GM19452 (cell line): ENCODE measurements around the gene NTM.

ENCODE experiments used
- ATAC-seq: cut with Tn5 transposase; IDR thresholded peaks from one replicate; pipeline ENCODE4 v1.9.1; 2021; ENCODE audit not compliant: unreplicated experiment

NTM gene

GRCh38 chr11:132228746-132229325, 858.4 kb downstream of the NTM start:
- no peak for ATAC-seq

DNA sequence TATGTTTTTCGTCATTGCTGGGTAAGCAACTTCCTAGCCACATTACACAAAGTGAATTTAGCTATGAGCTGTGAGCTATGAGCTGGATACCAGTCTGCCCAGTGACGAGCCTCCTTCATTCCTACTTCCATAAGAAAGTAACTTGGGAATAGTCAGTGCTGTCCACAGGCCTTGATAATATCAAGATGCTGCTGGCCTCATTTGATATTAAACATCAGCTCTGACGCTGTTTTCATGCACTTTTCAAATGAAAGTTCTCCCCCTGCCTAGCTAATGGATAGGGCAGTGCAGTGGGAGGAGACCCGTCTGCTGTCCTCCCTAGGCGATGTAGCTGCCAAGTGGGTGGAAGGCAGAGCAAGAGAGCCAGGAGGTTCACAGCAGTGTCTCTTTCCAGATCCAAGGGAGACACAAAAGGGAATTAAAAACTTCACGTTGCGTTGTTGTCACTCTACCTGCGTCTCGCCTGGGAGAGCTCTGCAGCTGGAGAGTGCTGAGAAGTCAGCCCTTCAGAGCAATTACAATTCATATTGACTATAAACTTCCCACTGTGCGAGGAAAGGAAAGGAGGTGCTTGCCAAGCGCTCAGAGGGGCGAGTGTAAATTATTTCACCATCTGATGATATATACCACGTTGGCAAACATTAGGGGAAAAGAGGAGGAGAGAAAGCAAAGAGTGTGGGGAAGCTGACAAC, 861.4 kb downstream of the NTM start:
- ATAC-seq = no peak

DNA sequence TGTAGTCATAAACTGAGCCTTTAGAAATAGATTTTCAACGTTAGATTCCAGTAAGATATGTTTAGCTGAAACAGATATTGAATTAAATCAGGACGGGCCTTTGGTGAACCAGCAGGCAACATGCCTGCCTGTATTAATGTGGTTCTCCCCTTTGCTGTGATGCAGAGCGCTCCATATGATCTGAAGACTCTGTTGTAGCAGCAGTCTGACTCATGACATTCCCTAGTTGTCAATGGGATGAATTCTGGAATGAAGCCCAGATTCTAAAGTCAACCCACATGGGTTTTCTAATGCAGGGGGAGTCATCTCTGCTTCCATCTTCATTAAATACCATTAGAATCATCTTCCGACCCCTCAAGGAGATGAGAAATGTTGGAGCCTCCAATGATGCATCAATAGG, 864.5 kb downstream of the NTM start:
- no peak for ATAC-seq

- ATAC-seq = no peak
Observed at GRCh38 chr11:132237781-132238180, 867.4 kb downstream of the NTM start.

DNA sequence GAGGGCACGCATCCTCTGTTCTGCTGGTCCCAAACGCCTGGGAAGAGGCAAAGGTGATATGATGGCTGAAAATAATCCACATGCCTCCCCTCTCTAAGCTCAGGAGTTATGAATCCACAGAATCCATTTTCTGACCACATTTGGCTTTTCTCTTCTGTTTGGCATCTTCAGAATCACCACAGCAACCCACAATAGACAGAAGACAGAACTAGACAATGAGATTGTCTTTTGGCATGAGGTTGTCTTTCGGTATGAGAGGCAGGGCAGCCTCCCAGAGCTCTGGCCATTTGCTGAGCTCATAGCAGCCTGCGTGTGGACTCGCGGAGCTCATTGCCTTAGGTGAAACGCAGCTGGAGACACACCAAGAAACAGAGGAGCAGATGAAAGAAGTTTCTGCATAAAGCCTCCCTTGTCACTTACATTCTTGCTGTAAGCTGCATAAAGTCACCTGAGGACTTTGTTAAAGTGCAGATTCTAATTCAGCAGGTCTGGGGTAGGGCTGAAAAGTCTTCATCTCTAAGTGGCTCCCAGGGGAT, 868.0 kb downstream of the NTM start:
- ATAC-seq = no peak

DNA sequence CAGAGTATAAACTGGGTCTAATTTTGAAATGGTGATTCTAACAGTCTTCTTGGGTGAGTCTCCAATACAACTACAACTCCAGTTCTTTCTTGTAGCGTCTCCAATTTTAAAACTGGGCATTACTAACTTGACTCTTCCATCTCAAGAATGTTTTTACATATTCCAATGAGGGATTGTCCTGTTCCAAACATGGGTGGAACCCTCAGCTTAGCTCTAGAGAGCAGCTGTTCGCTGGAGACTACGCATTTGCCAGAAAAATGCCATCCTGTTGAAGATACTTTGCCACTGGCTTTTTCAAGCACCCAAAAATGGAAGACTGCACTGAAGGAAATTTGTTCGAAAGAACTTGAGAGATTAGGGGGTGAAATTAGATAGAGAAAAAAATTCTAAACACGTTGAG, 870.0 kb downstream of the NTM start:
- ATAC-seq = no peak

DNA sequence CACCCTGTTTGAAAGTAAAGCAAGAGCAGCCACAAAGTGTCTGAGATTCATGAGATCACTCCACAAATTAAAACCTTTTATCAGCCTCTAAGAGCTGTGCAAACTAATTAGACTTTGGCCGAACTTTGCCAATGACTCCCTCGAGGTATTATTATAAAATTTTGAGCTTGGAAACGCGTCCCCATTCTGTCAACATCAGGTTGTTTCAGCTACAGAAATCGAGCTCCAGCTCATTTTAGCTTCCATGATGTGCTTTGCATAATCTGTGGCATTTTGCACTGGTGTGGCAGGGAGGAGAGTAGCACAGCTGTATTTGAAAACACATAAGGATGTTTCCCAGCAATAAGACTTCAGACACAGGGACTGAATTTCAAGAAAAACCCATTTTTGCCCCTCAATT, 872.2 kb downstream of the NTM start:
- ATAC-seq = no peak

GRCh38 chr11:132244846-132245245, 874.4 kb downstream of the NTM start:
- no peak for ATAC-seq

DNA sequence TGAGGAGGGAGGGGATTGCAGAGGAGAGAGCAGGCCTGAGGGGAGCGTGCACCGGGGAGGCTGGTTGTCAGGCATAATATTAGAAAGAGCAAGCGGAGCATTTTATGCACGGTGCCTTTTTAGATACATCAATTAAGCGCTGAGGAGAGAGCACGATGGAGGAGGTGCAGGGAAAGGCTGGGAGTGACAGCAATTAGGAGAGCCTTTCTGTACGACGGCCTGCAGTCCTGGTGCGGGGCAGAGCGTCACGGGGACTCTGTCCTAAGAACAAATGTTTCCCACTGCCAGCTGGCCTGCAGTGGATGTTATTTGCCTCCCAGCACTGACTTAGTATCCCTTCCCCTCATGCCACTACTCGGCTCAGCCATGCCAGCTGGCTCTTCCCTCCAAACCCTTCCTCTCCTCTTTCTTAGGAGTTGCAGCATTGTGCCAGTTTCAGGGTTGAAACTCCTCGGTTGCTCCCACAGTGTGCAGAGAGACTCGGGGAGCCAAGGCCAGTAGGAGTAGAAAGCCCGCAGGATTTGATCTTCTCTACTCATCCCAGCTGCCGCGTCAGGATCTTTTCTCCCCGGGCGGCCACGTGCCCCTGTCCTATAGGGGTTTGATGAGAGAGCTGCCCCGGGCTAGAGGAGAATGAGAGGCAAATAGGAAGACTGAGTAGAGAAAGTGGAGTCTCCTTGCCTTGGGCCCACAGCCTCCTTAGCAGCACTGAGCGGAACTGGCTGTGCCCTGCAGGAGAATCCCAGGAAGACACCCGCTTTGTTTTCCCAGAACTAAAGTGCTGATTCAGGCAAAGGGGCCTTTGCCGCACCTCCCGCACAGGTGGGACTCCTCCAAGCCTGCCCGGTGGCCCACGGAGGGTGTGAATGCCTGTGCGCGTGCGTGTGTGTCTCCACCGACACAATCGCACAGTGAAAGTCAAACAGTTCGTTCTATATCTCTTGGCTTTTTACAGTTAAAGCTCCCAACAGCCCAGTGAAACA, 875.3 kb downstream of the NTM start:
- no peak for ATAC-seq

DNA sequence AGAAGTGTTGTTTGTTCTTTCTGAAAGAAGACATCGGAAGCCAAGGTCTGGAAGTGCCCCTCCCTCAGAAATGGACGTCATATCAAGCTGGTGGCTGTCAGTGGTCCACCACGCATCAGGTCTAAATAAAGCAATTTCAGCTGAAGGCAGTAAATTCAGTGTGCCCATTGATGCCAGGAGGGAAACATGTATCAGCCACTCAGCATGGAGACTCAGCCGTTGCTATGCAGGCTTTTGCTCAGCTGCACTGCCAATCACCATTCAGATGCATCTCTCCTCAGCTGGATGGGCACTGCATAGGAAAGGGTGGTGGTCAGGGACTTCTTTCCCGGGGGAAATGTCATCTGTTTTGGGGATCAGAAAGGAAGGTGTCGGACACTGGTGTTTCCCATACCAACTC, 878.2 kb downstream of the NTM start:
- no peak for ATAC-seq

GRCh38 chr11:132249256-132249655, 878.8 kb downstream of the NTM start:
- ATAC-seq = no peak

DNA sequence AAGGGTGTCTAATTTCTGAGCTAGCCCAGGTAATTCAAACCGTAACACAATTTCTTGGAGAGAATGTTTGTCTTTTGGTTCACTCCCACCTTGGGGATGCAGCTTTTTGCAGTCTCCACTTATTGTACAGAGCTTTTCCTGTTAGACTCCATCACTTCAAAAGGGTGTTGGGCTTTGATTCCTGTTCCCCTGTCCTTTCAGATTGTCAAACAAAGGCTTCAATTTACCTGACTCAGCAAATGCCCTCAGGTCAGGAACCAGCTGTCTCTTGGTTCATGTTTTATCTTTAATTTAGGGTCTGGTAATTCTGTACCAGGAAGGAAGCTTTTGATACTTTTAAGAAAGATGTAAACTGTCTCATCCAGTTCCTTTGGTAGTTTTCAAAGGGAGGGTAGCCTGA, 880.6 kb downstream of the NTM start:
- ATAC-seq = no peak

DNA sequence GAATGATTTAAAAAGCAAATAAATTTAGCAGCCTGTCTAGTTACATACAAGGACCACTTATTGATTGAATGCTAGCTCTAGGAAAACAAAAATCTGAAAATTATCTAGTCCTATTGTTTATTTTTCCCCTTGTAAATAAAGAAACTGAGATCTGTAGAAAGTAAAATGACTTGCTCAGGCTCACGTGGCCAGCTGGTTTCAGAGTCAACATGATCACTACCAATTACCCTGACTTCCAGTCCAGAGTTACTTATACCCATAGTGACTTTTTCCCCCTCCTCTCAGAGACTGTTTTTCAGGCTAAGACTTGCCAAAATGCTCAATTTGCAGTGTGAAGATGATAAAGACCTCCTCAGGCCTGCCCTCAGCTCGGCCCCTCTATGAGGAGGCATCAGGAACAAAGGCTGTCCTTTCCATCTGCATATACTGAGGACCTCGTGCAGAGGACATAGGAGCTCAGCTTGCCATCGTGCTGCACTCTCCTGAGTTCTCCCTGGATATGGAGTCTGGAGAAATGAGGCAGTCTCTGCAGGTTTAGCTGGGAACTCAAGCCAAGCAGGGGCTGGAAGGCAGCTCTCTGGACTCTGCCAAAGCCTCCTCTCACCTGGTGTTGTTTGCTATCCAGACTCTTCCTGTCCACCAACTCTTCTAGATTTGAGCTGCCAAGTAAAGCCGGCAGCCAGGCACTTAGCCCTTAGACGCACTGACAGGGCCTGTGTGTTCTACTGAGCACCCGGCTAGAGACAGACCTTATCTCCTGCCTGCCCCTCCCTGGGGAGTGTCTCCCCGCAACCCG, 883.3 kb downstream of the NTM start:
- no peak for ATAC-seq

GRCh38 chr11:132254906-132255305, 884.5 kb downstream of the NTM start:
- no peak for ATAC-seq

GRCh38 chr11:132256528-132257279, 886.3 kb downstream of the NTM start:
- no peak for ATAC-seq

- ATAC-seq = no peak
Observed at GRCh38 chr11:132257871-132258270, 887.5 kb downstream of the NTM start.

DNA sequence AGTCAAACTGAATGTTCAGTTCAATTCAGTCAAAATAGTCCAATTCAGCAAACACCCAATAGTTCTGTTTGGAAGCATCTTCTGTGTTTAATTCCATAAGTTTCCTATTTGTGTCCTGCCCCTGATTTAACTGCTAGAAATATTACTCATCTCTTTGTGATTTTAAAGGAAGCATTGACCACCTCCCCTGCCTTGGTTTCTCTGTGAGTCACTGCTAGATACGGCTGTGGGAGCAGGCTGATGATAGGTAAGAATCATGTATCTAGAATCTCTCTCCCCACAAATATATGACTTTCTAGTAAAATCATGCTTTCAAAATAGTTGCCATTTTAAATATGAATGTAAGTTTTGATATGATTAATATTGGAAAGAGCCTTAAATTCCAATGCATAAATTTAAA, 888.5 kb downstream of the NTM start:
- no peak for ATAC-seq

GRCh38 chr11:132260636-132261035, 890.2 kb downstream of the NTM start:
- no peak for ATAC-seq

GRCh38 chr11:132263241-132263640, 892.8 kb downstream of the NTM start:
- no peak for ATAC-seq

DNA sequence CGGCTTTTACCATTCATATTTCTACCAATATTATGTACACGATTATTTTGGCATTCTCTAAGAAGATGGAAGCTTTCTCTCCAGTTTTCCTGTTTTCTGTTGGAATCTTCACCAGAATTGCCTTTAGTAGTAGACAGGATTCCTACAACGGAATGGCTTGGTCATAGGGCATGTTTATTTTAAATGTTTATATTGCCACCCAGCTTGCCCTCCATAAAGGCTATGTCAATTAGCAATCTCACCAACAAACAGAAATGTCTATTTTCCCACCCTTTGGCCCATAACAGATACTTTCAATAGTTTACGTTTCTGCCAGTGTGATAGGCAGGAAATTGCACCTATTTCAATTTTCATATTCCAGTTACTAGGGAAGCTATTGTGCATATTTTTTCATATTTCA, 893.5 kb downstream of the NTM start:
- no peak for ATAC-seq
